Measurements from ENCODE around the gene LRRC63. TPM values are rescaled to one million over a fixed set of nuclear protein-coding genes. Genes with fewer than 3 reads are reported as not detected.

The LRRC63 gene
- total RNA-seq, 1 experiment from 2014 or later = 0.82 TPM

DNA sequence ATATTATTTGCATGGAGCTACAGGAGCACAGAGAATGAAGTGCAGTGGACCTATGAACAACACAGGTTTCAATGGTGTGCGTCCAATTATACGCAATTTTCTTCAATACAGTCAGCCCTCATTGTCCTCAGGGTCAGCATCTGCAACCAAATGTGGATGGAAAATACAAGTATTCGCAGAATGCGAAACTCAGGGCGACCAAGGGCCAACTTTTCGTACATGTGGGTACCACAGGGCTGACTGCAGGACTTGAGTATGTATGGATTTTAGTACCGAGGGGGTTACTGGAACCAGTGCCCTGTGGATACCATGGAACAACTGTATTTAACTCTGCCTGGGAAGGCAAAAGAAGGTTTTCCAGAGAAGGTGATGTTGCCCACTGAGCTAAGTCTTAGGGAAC is 40.0 kb upstream of the LRRC63 start:
- Histone ChIP-seq H3K4me1 (ENCODE audit: insufficient read depth, low read length, poor library complexity, severe bottlenecking) (peaks cover 30% of the 10 kb centered on the region), H3K9me3 (ENCODE audit: low read depth, low read length, poor library complexity, severe bottlenecking) (no peaks in the 10 kb centered on the region), H3K4me3 (ENCODE audit: low read depth, low read length, poor library complexity, severe bottlenecking) (no peak overlapping the region), H3K27me3 (replicated peaks; ENCODE audit: insufficient read depth, low read depth, low read length, poor library complexity) (no peaks in the 10 kb centered on the region), H3K27ac (ENCODE audit: low read depth, low read length, poor library complexity, severe bottlenecking) (no peak overlapping the region), H3K36me3 (ENCODE audit: insufficient read depth, low read length, poor library complexity, severe bottlenecking) (no peaks in the 10 kb centered on the region)
- ChIA-PET CTCF (no interaction called here), POLR2A (ENCODE audit: low non-redundant PET) (no interaction called here)
- no TSS peak for BruUV-seq (replicated peaks)
- intact Hi-C loops (cut with micrococcal nuclease; ENCODE audit: unreplicated experiment) = no loop called here
- TF ChIP-seq CTCF (conservative IDR thresholded peaks at IDR 0.05; ENCODE audit: low read depth, low read length) = no peak
- no peak for TF ChIP-seq EZH2 (IDR thresholded peaks at IDR 0.05; ENCODE audit: borderline replicate concordance, low read depth, low read length, poor library complexity, severe bottlenecking)
- no peak for DNase-seq (ENCODE audit: low spot score)

GRCh38 chr13:46172531-46172991 is 39.2 kb upstream of the LRRC63 start:
- CTCF ChIA-PET = no interaction called here
- no peaks in the 10 kb centered on the region for H3K36me3 ChIP-seq (ENCODE audit: insufficient read depth, low read length, poor library complexity, severe bottlenecking)
- peaks cover 32% of the 10 kb centered on the region for H3K4me1 ChIP-seq (ENCODE audit: insufficient read depth, low read length, poor library complexity, severe bottlenecking)
- POLR2A ChIA-PET (ENCODE audit: low non-redundant PET) = no interaction called here
- no peak overlapping the region for H3K27ac ChIP-seq (ENCODE audit: low read depth, low read length, poor library complexity, severe bottlenecking)
- intact Hi-C loops (cut with micrococcal nuclease; ENCODE audit: unreplicated experiment) = no loop called here
- H3K4me3 ChIP-seq (ENCODE audit: low read depth, low read length, poor library complexity, severe bottlenecking) = no peak overlapping the region
- no peak for TF ChIP-seq EZH2 (IDR thresholded peaks at IDR 0.05; ENCODE audit: borderline replicate concordance, low read depth, low read length, poor library complexity, severe bottlenecking)
- TF ChIP-seq CTCF (conservative IDR thresholded peaks at IDR 0.05; ENCODE audit: low read depth, low read length) = no peak
- BruUV-seq (replicated peaks) = no TSS peak
- no peaks in the 10 kb centered on the region for H3K9me3 ChIP-seq (ENCODE audit: low read depth, low read length, poor library complexity, severe bottlenecking)
- DNase-seq (ENCODE audit: low spot score) = no peak
- H3K27me3 ChIP-seq (replicated peaks; ENCODE audit: insufficient read depth, low read depth, low read length, poor library complexity) = no peaks in the 10 kb centered on the region

- TF ChIP-seq CTCF (conservative IDR thresholded peaks at IDR 0.05; ENCODE audit: low read depth, low read length) (no peak), EZH2 (IDR thresholded peaks at IDR 0.05; ENCODE audit: borderline replicate concordance, low read depth, low read length, poor library complexity, severe bottlenecking) (no peak)
- intact Hi-C loops (cut with micrococcal nuclease; ENCODE audit: unreplicated experiment) = no loop called here
- Histone ChIP-seq H3K9me3 (ENCODE audit: low read depth, low read length, poor library complexity, severe bottlenecking) (no peaks in the 10 kb centered on the region), H3K4me1 (ENCODE audit: insufficient read depth, low read length, poor library complexity, severe bottlenecking) (peaks cover 23% of the 10 kb centered on the region), H3K27ac (ENCODE audit: low read depth, low read length, poor library complexity, severe bottlenecking) (no peak overlapping the region), H3K4me3 (ENCODE audit: low read depth, low read length, poor library complexity, severe bottlenecking) (no peak overlapping the region), H3K27me3 (replicated peaks; ENCODE audit: insufficient read depth, low read depth, low read length, poor library complexity) (no peaks in the 10 kb centered on the region), H3K36me3 (ENCODE audit: insufficient read depth, low read length, poor library complexity, severe bottlenecking) (no peaks in the 10 kb centered on the region)
- BruUV-seq (replicated peaks) = no TSS peak
- CTCF ChIA-PET = no interaction called here
- DNase-seq (ENCODE audit: low spot score) = no peak
- POLR2A ChIA-PET (ENCODE audit: low non-redundant PET) = no interaction called here
These were observed 38.1 kb upstream of the LRRC63 start for GRCh38 chr13:46173656-46174055.

Data from A673 (cell line).